ENCODE data around the gene ARID1B.

ARID1B gene

GRCh38 chr6:157036245-157036711, 259.1 kb downstream of the ARID1B start:
- TF ChIP-seq POLR2AphosphoS5 (IDR thresholded peaks at IDR 0.05; ENCODE audit: low read depth, low read length) (no peak), TAF1 (IDR thresholded peaks at IDR 0.05; ENCODE audit: borderline replicate concordance, insufficient read depth, low read length) (no peak), FOXP2 (optimal IDR thresholded peaks at IDR 0.05; ENCODE audit: borderline replicate concordance, extremely low read depth, extremely low read length, insufficient read depth) (no peak), SIN3A (IDR thresholded peaks at IDR 0.05; ENCODE audit: borderline replicate concordance, insufficient read depth, low read length) (no peak)
- TF ChIP-seq, protein P1, sequence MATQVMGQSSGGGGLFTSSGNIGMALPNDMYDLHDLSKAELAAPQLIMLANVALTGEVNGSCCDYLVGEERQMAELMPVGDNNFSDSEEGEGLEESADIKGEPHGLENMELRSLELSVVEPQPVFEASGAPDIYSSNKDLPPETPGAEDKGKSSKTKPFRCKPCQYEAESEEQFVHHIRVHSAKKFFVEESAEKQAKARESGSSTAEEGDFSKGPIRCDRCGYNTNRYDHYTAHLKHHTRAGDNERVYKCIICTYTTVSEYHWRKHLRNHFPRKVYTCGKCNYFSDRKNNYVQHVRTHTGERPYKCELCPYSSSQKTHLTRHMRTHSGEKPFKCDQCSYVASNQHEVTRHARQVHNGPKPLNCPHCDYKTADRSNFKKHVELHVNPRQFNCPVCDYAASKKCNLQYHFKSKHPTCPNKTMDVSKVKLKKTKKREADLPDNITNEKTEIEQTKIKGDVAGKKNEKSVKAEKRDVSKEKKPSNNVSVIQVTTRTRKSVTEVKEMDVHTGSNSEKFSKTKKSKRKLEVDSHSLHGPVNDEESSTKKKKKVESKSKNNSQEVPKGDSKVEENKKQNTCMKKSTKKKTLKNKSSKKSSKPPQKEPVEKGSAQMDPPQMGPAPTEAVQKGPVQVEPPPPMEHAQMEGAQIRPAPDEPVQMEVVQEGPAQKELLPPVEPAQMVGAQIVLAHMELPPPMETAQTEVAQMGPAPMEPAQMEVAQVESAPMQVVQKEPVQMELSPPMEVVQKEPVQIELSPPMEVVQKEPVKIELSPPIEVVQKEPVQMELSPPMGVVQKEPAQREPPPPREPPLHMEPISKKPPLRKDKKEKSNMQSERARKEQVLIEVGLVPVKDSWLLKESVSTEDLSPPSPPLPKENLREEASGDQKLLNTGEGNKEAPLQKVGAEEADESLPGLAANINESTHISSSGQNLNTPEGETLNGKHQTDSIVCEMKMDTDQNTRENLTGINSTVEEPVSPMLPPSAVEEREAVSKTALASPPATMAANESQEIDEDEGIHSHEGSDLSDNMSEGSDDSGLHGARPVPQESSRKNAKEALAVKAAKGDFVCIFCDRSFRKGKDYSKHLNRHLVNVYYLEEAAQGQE (IDR thresholded peaks at IDR 0.05; ENCODE audit: insufficient read depth in 1 of 2, low read depth in 2 of 2, low read length in 2 of 2) = no peak

GRCh38 chr6:157037165-157037564, 260.0 kb downstream of the ARID1B start:
- TF ChIP-seq TAF1 (IDR thresholded peaks at IDR 0.05; ENCODE audit: borderline replicate concordance, insufficient read depth, low read length) (no peak), FOXP2 (optimal IDR thresholded peaks at IDR 0.05; ENCODE audit: borderline replicate concordance, extremely low read depth, extremely low read length, insufficient read depth) (no peak), SIN3A (IDR thresholded peaks at IDR 0.05; ENCODE audit: borderline replicate concordance, insufficient read depth, low read length) (no peak)
- TF ChIP-seq, protein P1 (IDR thresholded peaks at IDR 0.05; ENCODE audit: insufficient read depth in 1 of 2, low read depth in 2 of 2, low read length in 2 of 2) = no peak

GRCh38 chr6:157038610-157039009, 261.4 kb downstream of the ARID1B start:
- TF ChIP-seq, protein P1 (IDR thresholded peaks at IDR 0.05; ENCODE audit: insufficient read depth in 1 of 2, low read depth in 2 of 2, low read length in 2 of 2) = no peak
- TF ChIP-seq SIN3A (IDR thresholded peaks at IDR 0.05; ENCODE audit: borderline replicate concordance, insufficient read depth, low read length) (no peak), POLR2AphosphoS5 (IDR thresholded peaks at IDR 0.05; ENCODE audit: low read depth, low read length) (no peak), FOXP2 (optimal IDR thresholded peaks at IDR 0.05; ENCODE audit: borderline replicate concordance, extremely low read depth, extremely low read length, insufficient read depth) (no peak), TAF1 (IDR thresholded peaks at IDR 0.05; ENCODE audit: borderline replicate concordance, insufficient read depth, low read length) (no peak)

DNA sequence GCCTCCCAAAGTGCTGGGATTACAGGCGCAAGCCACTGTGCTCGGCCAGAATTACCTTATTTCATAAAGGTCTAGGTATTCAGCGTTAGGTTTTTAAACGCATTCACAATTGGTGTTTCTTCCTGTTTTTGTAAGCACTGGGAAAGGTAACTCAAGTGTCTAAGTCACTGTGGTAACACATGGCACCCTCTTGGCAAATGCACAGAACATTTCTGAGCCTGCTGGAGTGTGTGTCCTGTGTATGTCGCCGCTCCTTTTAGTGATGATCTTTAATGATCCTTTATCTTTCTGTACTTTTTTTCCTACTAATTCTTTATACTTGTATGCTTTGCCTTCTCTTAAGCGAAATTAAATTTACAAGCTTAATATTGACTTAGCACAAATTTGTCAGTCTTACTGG, 263.0 kb downstream of the ARID1B start:
- TF ChIP-seq SIN3A (IDR thresholded peaks at IDR 0.05; ENCODE audit: borderline replicate concordance, insufficient read depth, low read length) (no peak), FOXP2 (optimal IDR thresholded peaks at IDR 0.05; ENCODE audit: borderline replicate concordance, extremely low read depth, extremely low read length, insufficient read depth) (no peak), POLR2AphosphoS5 (IDR thresholded peaks at IDR 0.05; ENCODE audit: low read depth, low read length) (no peak), TAF1 (IDR thresholded peaks at IDR 0.05; ENCODE audit: borderline replicate concordance, insufficient read depth, low read length) (no peak)
- TF ChIP-seq, protein P1 (IDR thresholded peaks at IDR 0.05; ENCODE audit: insufficient read depth in 1 of 2, low read depth in 2 of 2, low read length in 2 of 2) = no peak
